GM12878 (cell line): ENCODE measurements around the gene SLC5A1. TPM values are rescaled to one million over a fixed set of nuclear protein-coding genes. Genes with fewer than 3 reads are reported as not detected.

ENCODE experiments used
- ATAC-seq: fragments of 200-7000 bp; cut with Tn5 transposase; 3 replicates; pipeline ENCODE4 v1.9.1; 2020; ENCODE audit warnings: mild to moderate bottlenecking, moderate library complexity
- BruUV-seq: library from RNA; stranded (reverse); fragments of 400-500 nt; replicated peaks from 2 replicates; lab custom pipeline; 2021; lab: Mats Ljungman, UMichigan
- CTCF ChIA-PET: fragments of 300-600 bp; sonication (Branson Sonifier 250); formaldehyde crosslinking; extraction: SDS; loops from one replicate; lab custom pipeline; 2021; ENCODE audit warnings: inconsistent platforms; lab: Yijun Ruan, JAX
- POLR2A ChIA-PET: fragments of 350-600 bp; formaldehyde crosslinking; extraction: SDS; loops from one replicate; lab custom pipeline; 2021; ENCODE audit warnings: inconsistent platforms; lab: Charles Lee
- RAD21 ChIA-PET: fragments of 300-600 bp; sonication (Branson Sonifier 250); formaldehyde crosslinking; loops from one replicate; lab custom pipeline; 2023; ENCODE audit warnings: antibody characterized with exemption; ENCODE audit not compliant: unreplicated experiment; lab: Charles Lee
- SMC1A ChIA-PET: fragments of 300-600 bp; sonication (Branson Sonifier 250); formaldehyde crosslinking; loops from one replicate; lab custom pipeline; 2023; ENCODE audit not compliant: unreplicated experiment, uncharacterized antibody; lab: Charles Lee
- DNase-seq: peaks from one replicate; pipeline ENCODE4 v3.0.0-alpha.2; 2011; ENCODE audit warnings: low read depth, low spot score
- FAIRE-seq: peaks from 3 replicates; lab custom pipeline; 2011; peaks lifted over from hg19 to GRCh38; lab: Jason Lieb, UNC
- H2AFZ ChIP-seq: 2 replicates; pipeline ENCODE4 v1.6.0; 2011; ENCODE audit warnings: low read depth, low read length, control low read depth; ENCODE audit not compliant: control insufficient read depth
- H3K27ac ChIP-seq: 2 replicates; pipeline ENCODE4 v1.5.1; 2011; ENCODE audit warnings: control low read depth; ENCODE audit not compliant: control insufficient read depth, insufficient read depth
- H3K27me3 ChIP-seq, 2 experiments: replicated peaks in 1 of 2; 2 replicates each; pipeline versions ENCODE4 v1.6.0 to v1.6.1; 2011; ENCODE audit warnings: low read length in 1 of 2; ENCODE audit not compliant: control insufficient read depth in 2 of 2, insufficient read depth in 2 of 2
- H3K36me3 ChIP-seq, 2 experiments: 2 replicates each; pipeline ENCODE4 v1.5.1; 2011; ENCODE audit warnings: low read length in 1 of 2; ENCODE audit not compliant: control insufficient read depth in 2 of 2, insufficient read depth in 2 of 2
- H3K4me1 ChIP-seq: 2 replicates; pipeline ENCODE4 v1.6.1; 2011; ENCODE audit warnings: mild to moderate bottlenecking, low read length, moderate library complexity, mixed read lengths; ENCODE audit not compliant: control insufficient read depth, insufficient read depth
- H3K4me2 ChIP-seq: 2 replicates; pipeline ENCODE4 v1.6.0; 2011; ENCODE audit warnings: control low read depth; ENCODE audit not compliant: control insufficient read depth, insufficient read depth
- H3K4me3 ChIP-seq: fragments of 200-600 bp; sonication (generic); 2 replicates; pipeline ENCODE4 v1.5.1; 2016
- H3K79me2 ChIP-seq: 2 replicates; pipeline ENCODE4 v1.6.0; 2011; ENCODE audit warnings: low read length; ENCODE audit not compliant: control insufficient read depth, insufficient read depth
- H3K9ac ChIP-seq: 2 replicates; pipeline ENCODE4 v1.8.0; 2011; ENCODE audit warnings: low read length, control low read depth, mixed read lengths; ENCODE audit not compliant: control insufficient read depth, insufficient read depth
- H3K9me3 ChIP-seq: replicated peaks from 3 replicates; pipeline ENCODE4 v1.5.1; 2011; ENCODE audit warnings: mild to moderate bottlenecking, low read length; ENCODE audit not compliant: control insufficient read depth, insufficient read depth
- H4K20me1 ChIP-seq: 2 replicates; pipeline ENCODE4 v1.6.0; 2011; ENCODE audit not compliant: control insufficient read depth, insufficient read depth
- CBX5 ChIP-seq: sonication (generic); IDR thresholded peaks from 2 replicates; pipeline ENCODE4 v1.6.1; 2016; ENCODE audit warnings: low read depth, moderate library complexity, mild to moderate bottlenecking, inconsistent platforms
- CHD2 ChIP-seq: IDR thresholded peaks from 2 replicates; pipeline ENCODE4 v1.6.1; 2011; ENCODE audit warnings: low read depth, low read length, improper control_type of control experiment, borderline replicate concordance
- CHD4 ChIP-seq: fragments of 200-600 bp; sonication (generic); IDR thresholded peaks from 2 replicates; pipeline ENCODE4 v1.6.1; 2016; ENCODE audit warnings: mild to moderate bottlenecking
- ESRRA ChIP-seq: IDR thresholded peaks from 2 replicates; pipeline ENCODE4 v1.6.1; 2012; ENCODE audit warnings: mild to moderate bottlenecking, low read length, improper control_type of control experiment
- KDM1A ChIP-seq: fragments of 200-600 bp; sonication (generic); IDR thresholded peaks from 2 replicates; pipeline ENCODE4 v1.6.1; 2016; ENCODE audit warnings: borderline replicate concordance
- NR2C2 ChIP-seq: IDR thresholded peaks from 2 replicates; pipeline ENCODE4 v1.6.1; 2011; ENCODE audit warnings: borderline replicate concordance, low read depth; ENCODE audit not compliant: control insufficient read depth, insufficient read length
- NR2F1 ChIP-seq: fragments of 450-650 bp; conservative IDR thresholded peaks from 2 replicates; pipeline ENCODE4 v1.6.1; 2017; ENCODE audit warnings: mild to moderate bottlenecking
- RELA ChIP-seq: fragments of 450-650 bp; IDR thresholded peaks from 2 replicates; pipeline ENCODE4 v1.8.0; 2014; ENCODE audit warnings: borderline replicate concordance; ENCODE audit not compliant: partially characterized antibody
- SMARCA5 ChIP-seq: fragments of 450-650 bp; IDR thresholded peaks from 2 replicates; pipeline ENCODE4 v1.6.1; 2017; ENCODE audit warnings: mild to moderate bottlenecking
- TAF1 ChIP-seq: IDR thresholded peaks from 2 replicates; pipeline ENCODE4 v1.6.1; 2011; ENCODE audit warnings: mild to moderate bottlenecking, low read depth, low read length, borderline replicate concordance
- ZSCAN29 ChIP-seq: fragments of 450-650 bp; IDR thresholded peaks from 2 replicates; pipeline ENCODE4 v1.6.1; 2017; ENCODE audit warnings: mild to moderate bottlenecking, moderate library complexity
- ZZZ3 ChIP-seq: IDR thresholded peaks from 2 replicates; pipeline ENCODE4 v1.6.1; 2011; ENCODE audit warnings: low read depth; ENCODE audit not compliant: control insufficient read depth, insufficient read length
- WGBS: methylation state at CpG from one replicate; pipeline ENCODE4 v1.1.6; 2016; ENCODE audit warnings: low lambda C conversion rate; ENCODE audit not compliant: insufficient replicate concordance, insufficient coverage; ENCODE audit errors: missing lambda C conversion rate; 5-methylcytosine and 5-hydroxymethylcytosine counted together
- in situ Hi-C: fragments of 300-500 bp; cut with MboI; formaldehyde crosslinking; loops from 9 replicates; pipeline ENCODE4 v1.14.3; 2018; ENCODE audit warnings: mixed read lengths
- intact Hi-C: fragments of 100-400 bp; cut with micrococcal nuclease; formaldehyde crosslinking; loops from one replicate; pipeline ENCODE4 v1.14.2; 2022; ENCODE audit not compliant: unreplicated experiment
- polyA plus RNA-seq, 11 experiments: library from polyadenylated mRNA; depleted of rRNA in 4 of 11; unstranded in 6 of 11; stranded (reverse) in 5 of 11; fragments of >200 nt; fragmentation: Nextera tagmentation in 4 of 11; fragmentation: Illumina TruSeq in 1 of 11; extraction: Ambion mirVana in 4 of 11; extraction: Trizol in 1 of 11; gene quantifications; 1 replicate in 1 of 11; 2 replicates in 10 of 11; pipeline versions ENCODE4 v1.2.1 to v1.2.3, GENCODE V29; 2011 to 2016; ENCODE audit warnings: inconsistent platforms in 2 of 11, missing spikeins in 2 of 11, low read depth in 1 of 11
- total RNA-seq, 4 experiments: library from RNA; depleted of rRNA in 3 of 4; stranded (reverse); fragments of >200 nt in 3 of 4; fragmentation: Illumina TruSeq in 1 of 4; extraction: Trizol in 1 of 4; gene quantifications; 2 replicates each; pipeline versions ENCODE4 v1.2.1 to v1.2.3, GENCODE V29; 2013 to 2021
- TF ChIP-seq, protein P1 (sequence below): fragments of 450-650 bp; IDR thresholded peaks from 2 replicates; pipeline ENCODE4 v1.6.1; 2018; ENCODE audit warnings: borderline replicate concordance, mild to moderate bottlenecking; ENCODE audit not compliant: partially characterized antibody
- TF ChIP-seq, protein P2 (sequence below): fragments of 450-650 bp; IDR thresholded peaks from 2 replicates; pipeline ENCODE4 v1.6.1; 2016; ENCODE audit warnings: mild to moderate bottlenecking, moderate library complexity, borderline replicate concordance
- TF ChIP-seq, protein P3 (sequence below): fragments of 450-650 bp; conservative IDR thresholded peaks from 2 replicates; pipeline ENCODE4 v1.6.1; 2017; ENCODE audit warnings: mild to moderate bottlenecking, moderate library complexity
- TF ChIP-seq, protein P4 (sequence below): fragments of 450-650 bp; IDR thresholded peaks from 2 replicates; pipeline ENCODE4 v1.6.1; 2014; ENCODE audit warnings: mild to moderate bottlenecking

The SLC5A1 gene
- total and polyA plus RNA-seq, 10 of the 15 experiments (the other 5 are each of a cell fraction or from before 2014, with no cell fraction given): 0.01 TPM; not detected in 9

DNA sequence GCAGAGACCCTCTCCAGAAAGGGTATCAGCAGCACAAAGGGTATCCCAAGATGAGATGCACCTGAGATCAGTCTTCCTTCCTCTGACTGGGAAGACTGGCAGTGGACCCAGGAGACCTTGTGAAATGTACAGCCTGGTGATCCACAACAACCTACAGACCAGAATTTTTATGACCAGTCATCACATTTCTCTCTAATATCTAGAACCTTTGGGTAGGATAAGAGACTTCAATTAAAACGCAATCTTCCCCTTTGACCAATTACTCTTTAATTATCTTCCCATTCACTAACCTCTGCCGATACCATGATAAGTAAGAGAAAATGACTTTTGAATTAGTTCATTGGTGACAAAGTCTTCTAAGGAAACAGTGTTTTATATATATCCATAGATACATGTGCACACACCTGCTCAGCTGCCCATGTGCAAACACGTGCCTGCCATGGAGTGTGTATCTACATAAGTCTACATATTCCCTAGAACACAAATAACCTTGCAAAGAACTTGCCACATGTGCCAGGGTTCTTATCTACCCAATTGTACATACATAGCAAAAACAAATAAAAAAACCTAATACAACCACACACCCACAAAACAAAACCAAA is 44.2 kb upstream of the SLC5A1 start:
- Histone ChIP-seq H3K4me2 (no peak overlapping the region), H2AFZ (no peak overlapping the region), H3K9me3 (no peaks in the 10 kb centered on the region), H3K27me3 (no peaks in the 10 kb centered on the region), H3K36me3 (no peaks in the 10 kb centered on the region), H3K79me2 (no peaks in the 10 kb centered on the region), H4K20me1 (no peaks in the 10 kb centered on the region), H3K4me1 (no peaks in the 10 kb centered on the region), H3K9ac (no peak overlapping the region), H3K27ac (no peak overlapping the region), H3K4me3 (no peak overlapping the region)
- 57% methylated on average over 3 of the region's 3 CpGs for WGBS
- intact Hi-C loops: no loop called here
- FAIRE-seq (no peak), ATAC-seq (no peak), DNase-seq (no peak)
- ChIA-PET SMC1A (no interaction called here), POLR2A (no interaction called here), RAD21 (no interaction called here), CTCF (no interaction called here)
- in situ Hi-C loops: no loop called here
- BruUV-seq: no TSS peak
- TF ChIP-seq ZZZ3: no peak
- TF ChIP-seq CHD2: no peak
- no peak for TF ChIP-seq CBX5
- no peak for TF ChIP-seq NR2F1
- no peak for TF ChIP-seq ESRRA
- TF ChIP-seq KDM1A: no peak
- TF ChIP-seq TAF1: no peak
- TF ChIP-seq, protein P1, sequence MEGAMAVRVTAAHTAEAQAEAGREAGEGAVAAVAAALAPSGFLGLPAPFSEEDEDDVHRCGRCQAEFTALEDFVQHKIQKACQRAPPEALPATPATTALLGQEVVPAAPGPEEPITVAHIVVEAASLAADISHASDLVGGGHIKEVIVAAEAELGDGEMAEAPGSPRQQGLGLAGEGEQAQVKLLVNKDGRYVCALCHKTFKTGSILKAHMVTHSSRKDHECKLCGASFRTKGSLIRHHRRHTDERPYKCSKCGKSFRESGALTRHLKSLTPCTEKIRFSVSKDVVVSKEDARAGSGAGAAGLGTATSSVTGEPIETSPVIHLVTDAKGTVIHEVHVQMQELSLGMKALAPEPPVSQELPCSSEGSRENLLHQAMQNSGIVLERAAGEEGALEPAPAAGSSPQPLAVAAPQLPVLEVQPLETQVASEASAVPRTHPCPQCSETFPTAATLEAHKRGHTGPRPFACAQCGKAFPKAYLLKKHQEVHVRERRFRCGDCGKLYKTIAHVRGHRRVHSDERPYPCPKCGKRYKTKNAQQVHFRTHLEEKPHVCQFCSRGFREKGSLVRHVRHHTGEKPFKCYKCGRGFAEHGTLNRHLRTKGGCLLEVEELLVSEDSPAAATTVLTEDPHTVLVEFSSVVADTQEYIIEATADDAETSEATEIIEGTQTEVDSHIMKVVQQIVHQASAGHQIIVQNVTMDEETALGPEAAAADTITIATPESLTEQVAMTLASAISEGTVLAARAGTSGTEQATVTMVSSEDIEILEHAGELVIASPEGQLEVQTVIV: no peak
- no peak for TF ChIP-seq NR2C2
- TF ChIP-seq ZSCAN29: no peak
- TF ChIP-seq, protein P2, sequence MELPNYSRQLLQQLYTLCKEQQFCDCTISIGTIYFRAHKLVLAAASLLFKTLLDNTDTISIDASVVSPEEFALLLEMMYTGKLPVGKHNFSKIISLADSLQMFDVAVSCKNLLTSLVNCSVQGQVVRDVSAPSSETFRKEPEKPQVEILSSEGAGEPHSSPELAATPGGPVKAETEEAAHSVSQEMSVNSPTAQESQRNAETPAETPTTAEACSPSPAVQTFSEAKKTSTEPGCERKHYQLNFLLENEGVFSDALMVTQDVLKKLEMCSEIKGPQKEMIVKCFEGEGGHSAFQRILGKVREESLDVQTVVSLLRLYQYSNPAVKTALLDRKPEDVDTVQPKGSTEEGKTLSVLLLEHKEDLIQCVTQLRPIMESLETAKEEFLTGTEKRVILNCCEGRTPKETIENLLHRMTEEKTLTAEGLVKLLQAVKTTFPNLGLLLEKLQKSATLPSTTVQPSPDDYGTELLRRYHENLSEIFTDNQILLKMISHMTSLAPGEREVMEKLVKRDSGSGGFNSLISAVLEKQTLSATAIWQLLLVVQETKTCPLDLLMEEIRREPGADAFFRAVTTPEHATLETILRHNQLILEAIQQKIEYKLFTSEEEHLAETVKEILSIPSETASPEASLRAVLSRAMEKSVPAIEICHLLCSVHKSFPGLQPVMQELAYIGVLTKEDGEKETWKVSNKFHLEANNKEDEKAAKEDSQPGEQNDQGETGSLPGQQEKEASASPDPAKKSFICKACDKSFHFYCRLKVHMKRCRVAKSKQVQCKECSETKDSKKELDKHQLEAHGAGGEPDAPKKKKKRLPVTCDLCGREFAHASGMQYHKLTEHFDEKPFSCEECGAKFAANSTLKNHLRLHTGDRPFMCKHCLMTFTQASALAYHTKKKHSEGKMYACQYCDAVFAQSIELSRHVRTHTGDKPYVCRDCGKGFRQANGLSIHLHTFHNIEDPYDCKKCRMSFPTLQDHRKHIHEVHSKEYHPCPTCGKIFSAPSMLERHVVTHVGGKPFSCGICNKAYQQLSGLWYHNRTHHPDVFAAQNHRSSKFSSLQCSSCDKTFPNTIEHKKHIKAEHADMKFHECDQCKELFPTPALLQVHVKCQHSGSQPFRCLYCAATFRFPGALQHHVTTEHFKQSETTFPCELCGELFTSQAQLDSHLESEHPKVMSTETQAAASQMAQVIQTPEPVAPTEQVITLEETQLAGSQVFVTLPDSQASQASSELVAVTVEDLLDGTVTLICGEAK: no peak
- no peak for TF ChIP-seq SMARCA5
- no peak for TF ChIP-seq CHD4
- TF ChIP-seq, protein P3, sequence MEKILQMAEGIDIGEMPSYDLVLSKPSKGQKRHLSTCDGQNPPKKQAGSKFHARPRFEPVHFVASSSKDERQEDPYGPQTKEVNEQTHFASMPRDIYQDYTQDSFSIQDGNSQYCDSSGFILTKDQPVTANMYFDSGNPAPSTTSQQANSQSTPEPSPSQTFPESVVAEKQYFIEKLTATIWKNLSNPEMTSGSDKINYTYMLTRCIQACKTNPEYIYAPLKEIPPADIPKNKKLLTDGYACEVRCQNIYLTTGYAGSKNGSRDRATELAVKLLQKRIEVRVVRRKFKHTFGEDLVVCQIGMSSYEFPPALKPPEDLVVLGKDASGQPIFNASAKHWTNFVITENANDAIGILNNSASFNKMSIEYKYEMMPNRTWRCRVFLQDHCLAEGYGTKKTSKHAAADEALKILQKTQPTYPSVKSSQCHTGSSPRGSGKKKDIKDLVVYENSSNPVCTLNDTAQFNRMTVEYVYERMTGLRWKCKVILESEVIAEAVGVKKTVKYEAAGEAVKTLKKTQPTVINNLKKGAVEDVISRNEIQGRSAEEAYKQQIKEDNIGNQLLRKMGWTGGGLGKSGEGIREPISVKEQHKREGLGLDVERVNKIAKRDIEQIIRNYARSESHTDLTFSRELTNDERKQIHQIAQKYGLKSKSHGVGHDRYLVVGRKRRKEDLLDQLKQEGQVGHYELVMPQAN: no peak
- TF ChIP-seq, protein P4, sequence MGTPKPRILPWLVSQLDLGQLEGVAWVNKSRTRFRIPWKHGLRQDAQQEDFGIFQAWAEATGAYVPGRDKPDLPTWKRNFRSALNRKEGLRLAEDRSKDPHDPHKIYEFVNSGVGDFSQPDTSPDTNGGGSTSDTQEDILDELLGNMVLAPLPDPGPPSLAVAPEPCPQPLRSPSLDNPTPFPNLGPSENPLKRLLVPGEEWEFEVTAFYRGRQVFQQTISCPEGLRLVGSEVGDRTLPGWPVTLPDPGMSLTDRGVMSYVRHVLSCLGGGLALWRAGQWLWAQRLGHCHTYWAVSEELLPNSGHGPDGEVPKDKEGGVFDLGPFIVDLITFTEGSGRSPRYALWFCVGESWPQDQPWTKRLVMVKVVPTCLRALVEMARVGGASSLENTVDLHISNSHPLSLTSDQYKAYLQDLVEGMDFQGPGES: no peak
- no peak for TF ChIP-seq RELA
